Measurements from ENCODE around the gene KRTAP5-3.

KRTAP5-3 gene

DNA sequence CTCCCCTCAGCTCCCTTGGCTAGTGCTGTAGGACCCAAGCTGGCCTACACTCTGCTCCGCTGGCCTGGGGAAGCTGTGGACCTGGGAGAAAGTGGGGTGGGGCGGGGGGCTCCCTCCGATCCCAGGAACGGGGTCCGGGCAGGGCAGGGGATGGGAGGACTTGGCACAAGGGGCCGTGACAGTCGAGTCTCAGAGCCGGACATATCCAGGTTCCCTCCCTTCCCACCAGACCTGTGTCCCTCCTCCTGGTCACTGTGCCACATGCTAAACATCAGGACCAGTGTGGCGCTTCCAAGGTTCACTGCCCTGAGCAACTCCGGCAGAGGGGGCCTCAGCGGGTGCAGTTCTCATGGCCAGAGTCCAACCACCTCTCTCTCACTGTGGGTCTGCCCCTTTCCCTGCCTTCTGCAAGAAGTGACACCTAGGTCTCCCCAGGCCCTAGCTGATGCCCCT, 38.2 kb downstream of the KRTAP5-3 start:
- POLR2A ChIA-PET: no interaction called here
- TF ChIP-seq HDGF (IDR thresholded peaks at IDR 0.05; ENCODE audit: borderline replicate concordance) (no peak), L3MBTL2 (conservative IDR thresholded peaks at IDR 0.05) (no peak), ZNF384 (IDR thresholded peaks at IDR 0.05) (no peak), FOXM1 (IDR thresholded peaks at IDR 0.05; ENCODE audit: borderline replicate concordance) (no peak), CTBP1 (IDR thresholded peaks at IDR 0.05; ENCODE audit: borderline replicate concordance) (no peak), TARDBP (IDR thresholded peaks at IDR 0.05) (no peak), FOXA1 (IDR thresholded peaks at IDR 0.05) (no peak), SP1 (IDR thresholded peaks at IDR 0.05) (no peak), LEF1 (IDR thresholded peaks at IDR 0.05; ENCODE audit: borderline replicate concordance) (no peak), ARNT (IDR thresholded peaks at IDR 0.05) (no peak), BHLHE40 (IDR thresholded peaks at IDR 0.05; ENCODE audit: borderline replicate concordance) (no peak), NFRKB (IDR thresholded peaks at IDR 0.05) (no peak), ELF4 (IDR thresholded peaks at IDR 0.05) (no peak), SUZ12 (IDR thresholded peaks at IDR 0.05) (no peak), FOXK2 (IDR thresholded peaks at IDR 0.05) (no peak)
- TF ChIP-seq, protein P1, sequence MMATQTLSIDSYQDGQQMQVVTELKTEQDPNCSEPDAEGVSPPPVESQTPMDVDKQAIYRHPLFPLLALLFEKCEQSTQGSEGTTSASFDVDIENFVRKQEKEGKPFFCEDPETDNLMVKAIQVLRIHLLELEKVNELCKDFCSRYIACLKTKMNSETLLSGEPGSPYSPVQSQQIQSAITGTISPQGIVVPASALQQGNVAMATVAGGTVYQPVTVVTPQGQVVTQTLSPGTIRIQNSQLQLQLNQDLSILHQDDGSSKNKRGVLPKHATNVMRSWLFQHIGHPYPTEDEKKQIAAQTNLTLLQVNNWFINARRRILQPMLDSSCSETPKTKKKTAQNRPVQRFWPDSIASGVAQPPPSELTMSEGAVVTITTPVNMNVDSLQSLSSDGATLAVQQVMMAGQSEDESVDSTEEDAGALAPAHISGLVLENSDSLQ (IDR thresholded peaks at IDR 0.05): no peak
- DNase-seq (ENCODE audit: extremely low spot score): no peak
- CTCF ChIA-PET: interaction anchor here (0.8 kb wide), 1 partner anchor 23 kb away, joined by 3 read pairs; no protein-coding TSS in a partner anchor

DNA sequence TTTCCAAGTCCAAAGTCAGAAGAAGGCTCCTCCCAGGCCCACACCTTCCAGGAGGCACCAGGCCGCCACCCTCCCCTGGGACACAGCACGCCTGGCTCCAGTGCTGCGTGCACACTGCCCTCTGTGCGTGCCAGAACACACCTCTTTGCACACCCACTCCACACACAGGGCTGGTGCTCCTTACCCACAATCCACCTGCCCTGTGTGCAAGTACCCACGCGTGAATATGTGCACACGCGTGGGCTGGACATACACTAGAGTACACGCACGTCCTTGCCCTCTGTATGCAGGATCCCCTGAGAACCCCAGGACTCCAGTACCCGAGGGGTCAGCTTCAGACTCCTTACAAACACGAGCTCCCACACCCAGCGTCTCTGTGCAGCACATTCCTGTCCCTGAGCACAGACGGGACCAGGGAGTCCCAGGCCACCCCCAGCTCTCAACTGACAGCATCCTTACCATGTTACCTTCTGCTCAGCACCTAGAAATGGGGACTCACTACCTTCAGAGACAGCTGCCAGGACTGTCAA, 38.9 kb downstream of the KRTAP5-3 start:
- TF ChIP-seq CTBP1 (IDR thresholded peaks at IDR 0.05; ENCODE audit: borderline replicate concordance): no peak
- no peak for DNase-seq (ENCODE audit: extremely low spot score)
- ChIA-PET CTCF (interaction anchor here (0.8 kb wide), 1 partner anchor 22 kb away, joined by 3 read pairs; no protein-coding TSS in a partner anchor), POLR2A (no interaction called here)

DNA sequence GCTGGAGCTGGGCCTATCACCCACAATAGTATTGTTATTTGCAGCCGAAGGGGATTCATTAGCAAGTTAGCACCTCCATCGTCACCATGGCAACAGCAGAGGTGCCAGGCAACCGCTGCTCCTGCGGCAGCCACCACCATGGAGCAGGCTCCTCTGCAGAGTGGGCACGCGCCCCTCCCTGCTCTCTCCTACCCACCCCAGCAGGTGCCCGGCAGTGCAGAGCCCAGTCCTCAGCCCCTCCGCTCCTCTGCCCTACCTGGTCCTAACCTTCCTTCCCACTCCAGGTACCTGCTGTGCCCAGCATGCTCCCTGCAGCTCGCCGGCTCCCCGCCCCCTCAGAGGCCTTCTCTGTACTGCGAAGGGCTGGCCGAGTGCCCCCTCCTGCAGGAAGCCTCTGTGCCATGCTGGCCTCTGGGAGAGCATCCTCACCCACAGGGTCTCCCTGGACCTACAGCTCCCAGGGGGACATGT, 39.8 kb downstream of the KRTAP5-3 start:
- ChIA-PET CTCF (interaction anchor here (1.1 kb wide), 1 partner anchor 22 kb away, joined by 3 read pairs; no protein-coding TSS in a partner anchor), POLR2A (no interaction called here)
- no peak for TF ChIP-seq HDGF (IDR thresholded peaks at IDR 0.05; ENCODE audit: borderline replicate concordance)
- no peak for TF ChIP-seq FOXK2 (IDR thresholded peaks at IDR 0.05)
- no peak for TF ChIP-seq NFRKB (IDR thresholded peaks at IDR 0.05)
- no peak for DNase-seq (ENCODE audit: extremely low spot score)

DNA sequence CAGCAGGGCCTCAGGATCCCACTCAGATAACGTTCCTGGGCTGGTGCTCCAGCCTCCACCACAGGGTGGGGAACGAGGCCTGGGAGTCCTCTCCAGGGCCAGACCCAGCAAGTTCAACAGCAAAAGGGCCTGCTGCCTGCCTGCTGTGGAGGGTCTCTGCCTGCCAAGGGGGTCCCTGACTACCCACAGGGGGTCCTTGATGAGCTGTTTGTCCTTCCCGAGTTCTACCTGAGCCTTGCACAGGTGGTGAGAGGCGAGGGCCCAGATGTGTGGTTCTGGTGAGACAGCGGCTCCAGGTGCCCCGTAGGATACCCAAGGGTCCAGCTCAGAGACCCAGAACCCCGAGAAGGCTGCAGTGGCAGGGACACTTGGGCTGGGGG, 40.6 kb downstream of the KRTAP5-3 start:
- POLR2A ChIA-PET: interaction anchor here (0.6 kb wide), 1 partner anchor 21 kb away, joined by 3 read pairs; no protein-coding TSS in a partner anchor
- no peak for DNase-seq (ENCODE audit: extremely low spot score)
- CTCF ChIA-PET: interaction anchor here (1.1 to 1.2 kb wide), 2 partner anchors 9 to 21 kb away, joined by 3 read pairs; no protein-coding TSS in a partner anchor
- TF ChIP-seq TARDBP (IDR thresholded peaks at IDR 0.05) (no peak), HDGF (IDR thresholded peaks at IDR 0.05; ENCODE audit: borderline replicate concordance) (no peak), LEF1 (IDR thresholded peaks at IDR 0.05; ENCODE audit: borderline replicate concordance) (no peak), ARNT (IDR thresholded peaks at IDR 0.05) (no peak), SUZ12 (IDR thresholded peaks at IDR 0.05) (no peak), ZNF384 (IDR thresholded peaks at IDR 0.05) (no peak), FOXM1 (IDR thresholded peaks at IDR 0.05; ENCODE audit: borderline replicate concordance) (no peak), ELF4 (IDR thresholded peaks at IDR 0.05) (no peak)

DNA sequence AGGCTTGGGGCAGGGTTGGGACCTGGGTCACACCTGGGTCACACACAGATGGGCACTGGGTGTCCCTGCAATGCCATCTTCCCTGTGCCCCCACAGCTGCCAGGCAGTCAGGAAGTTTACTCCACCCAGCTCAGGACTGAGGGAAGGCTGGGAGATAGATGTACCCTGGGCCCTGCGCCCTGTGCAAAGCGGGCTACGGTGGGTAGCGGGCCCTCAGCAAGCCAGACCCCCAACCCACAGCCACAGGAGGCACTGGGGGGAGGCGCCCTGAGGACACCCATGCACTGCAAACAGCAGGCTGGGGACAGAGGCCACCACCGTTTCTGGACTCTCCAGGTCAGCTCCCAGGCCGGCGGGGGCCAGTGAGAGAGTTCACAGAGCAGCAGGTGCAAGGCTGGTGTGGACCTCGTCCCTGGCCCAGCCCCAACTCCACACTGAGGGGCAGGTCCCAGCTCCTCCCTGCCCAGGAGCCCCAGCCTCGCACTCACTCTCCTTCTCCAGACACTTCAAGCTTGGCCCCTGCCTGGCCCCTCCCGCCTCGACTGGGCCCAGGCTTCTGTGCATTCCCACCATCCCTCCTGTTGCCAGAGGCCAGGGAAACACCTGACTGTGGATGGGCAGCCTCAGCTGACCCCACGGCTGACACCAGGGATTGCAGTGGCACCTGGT, 41.1 kb downstream of the KRTAP5-3 start:
- no peak for DNase-seq (ENCODE audit: extremely low spot score)
- TF ChIP-seq TARDBP (IDR thresholded peaks at IDR 0.05) (no peak), FOXK2 (IDR thresholded peaks at IDR 0.05) (no peak), SP1 (IDR thresholded peaks at IDR 0.05) (no peak), SUZ12 (IDR thresholded peaks at IDR 0.05) (no peak), NFRKB (IDR thresholded peaks at IDR 0.05) (no peak), FOXM1 (IDR thresholded peaks at IDR 0.05; ENCODE audit: borderline replicate concordance) (no peak), ARNT (IDR thresholded peaks at IDR 0.05) (no peak), HDGF (IDR thresholded peaks at IDR 0.05; ENCODE audit: borderline replicate concordance) (no peak), BHLHE40 (IDR thresholded peaks at IDR 0.05; ENCODE audit: borderline replicate concordance) (no peak), CTBP1 (IDR thresholded peaks at IDR 0.05; ENCODE audit: borderline replicate concordance) (no peak)
- TF ChIP-seq, protein P1 (IDR thresholded peaks at IDR 0.05): no peak
- ChIA-PET CTCF (interaction anchor here (1.1 to 1.2 kb wide), 2 partner anchors 9 to 20 kb away, joined by 3 read pairs; no protein-coding TSS in a partner anchor), POLR2A (interaction anchor here (0.6 kb wide), 1 partner anchor 21 kb away, joined by 3 read pairs; no protein-coding TSS in a partner anchor)

DNA sequence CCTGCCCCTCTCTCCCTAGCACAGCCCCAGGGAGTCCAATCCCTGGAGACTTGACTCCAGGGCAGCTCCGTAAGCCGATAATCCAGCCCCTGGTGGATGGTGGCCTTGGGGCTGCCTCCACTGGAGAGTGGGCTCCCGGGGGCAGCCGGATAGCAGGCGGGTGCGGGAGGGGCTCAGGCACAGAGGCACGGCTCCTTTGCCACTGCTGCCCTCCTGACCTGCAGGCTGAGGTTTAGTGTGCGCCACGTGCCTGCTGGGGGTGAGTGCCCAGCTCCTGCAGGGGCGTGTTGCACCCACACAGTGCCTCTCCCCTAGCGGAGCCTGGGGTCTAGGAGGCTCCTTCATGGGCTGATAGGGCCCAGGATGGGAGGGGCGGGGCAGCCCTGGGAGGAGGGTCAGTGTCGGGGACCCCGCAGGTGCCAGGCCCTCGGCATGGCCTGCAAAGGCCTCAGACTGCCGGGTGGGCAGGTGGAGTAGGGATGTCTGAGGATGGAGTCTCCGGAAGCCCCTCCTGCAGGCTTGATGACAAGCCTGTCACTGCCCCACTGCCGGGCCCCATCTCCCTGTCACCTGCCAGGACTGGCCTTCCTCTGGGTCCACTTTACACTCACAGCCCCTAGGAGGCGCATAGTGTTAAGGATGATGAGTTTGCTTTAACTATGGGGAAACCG, 41.7 kb downstream of the KRTAP5-3 start:
- POLR2A ChIA-PET: no interaction called here
- TF ChIP-seq FOXK2 (IDR thresholded peaks at IDR 0.05) (no peak), ARNT (IDR thresholded peaks at IDR 0.05) (no peak), FOXM1 (IDR thresholded peaks at IDR 0.05; ENCODE audit: borderline replicate concordance) (no peak), BHLHE40 (IDR thresholded peaks at IDR 0.05; ENCODE audit: borderline replicate concordance) (no peak), NFRKB (IDR thresholded peaks at IDR 0.05) (no peak), SUZ12 (IDR thresholded peaks at IDR 0.05) (no peak), L3MBTL2 (conservative IDR thresholded peaks at IDR 0.05) (no peak), LEF1 (IDR thresholded peaks at IDR 0.05; ENCODE audit: borderline replicate concordance) (no peak), ELF4 (IDR thresholded peaks at IDR 0.05) (no peak), TARDBP (IDR thresholded peaks at IDR 0.05) (no peak), HDGF (IDR thresholded peaks at IDR 0.05; ENCODE audit: borderline replicate concordance) (no peak), FOXA1 (IDR thresholded peaks at IDR 0.05) (no peak), ZNF384 (IDR thresholded peaks at IDR 0.05) (no peak), CTBP1 (IDR thresholded peaks at IDR 0.05; ENCODE audit: borderline replicate concordance) (no peak), SP1 (IDR thresholded peaks at IDR 0.05) (no peak)
- TF ChIP-seq, protein P1 (IDR thresholded peaks at IDR 0.05): no peak
- no peak for DNase-seq (ENCODE audit: extremely low spot score)
- CTCF ChIA-PET: interaction anchor here (0.8 to 2.4 kb wide), 3 partner anchors 8 to 29 kb away, joined by 3 to 9 read pairs (median 3); no protein-coding TSS in a partner anchor

Measured in HEK293T (cell line).